Stimulated activated CD4-positive, alpha-beta T cell treated with anti-CD3 and anti-CD28 coated beads, Interleukin-1b, Interleukin-23, amount 100 ng/mL, for 24 hours (primary cell): Measurements from ENCODE around the gene LAMA2.
A peak's percentile ranks its signal among the peaks of the same experiment; 100 is the strongest.

Source experiments
- DNase-seq, 4 experiments: peaks; one replicate each; pipeline ENCODE4 v3.0.0-alpha.2; 2020; ENCODE audit warnings: low read depth in 4 of 4, low spot score in 1 of 4

Gene LAMA2

DNA sequence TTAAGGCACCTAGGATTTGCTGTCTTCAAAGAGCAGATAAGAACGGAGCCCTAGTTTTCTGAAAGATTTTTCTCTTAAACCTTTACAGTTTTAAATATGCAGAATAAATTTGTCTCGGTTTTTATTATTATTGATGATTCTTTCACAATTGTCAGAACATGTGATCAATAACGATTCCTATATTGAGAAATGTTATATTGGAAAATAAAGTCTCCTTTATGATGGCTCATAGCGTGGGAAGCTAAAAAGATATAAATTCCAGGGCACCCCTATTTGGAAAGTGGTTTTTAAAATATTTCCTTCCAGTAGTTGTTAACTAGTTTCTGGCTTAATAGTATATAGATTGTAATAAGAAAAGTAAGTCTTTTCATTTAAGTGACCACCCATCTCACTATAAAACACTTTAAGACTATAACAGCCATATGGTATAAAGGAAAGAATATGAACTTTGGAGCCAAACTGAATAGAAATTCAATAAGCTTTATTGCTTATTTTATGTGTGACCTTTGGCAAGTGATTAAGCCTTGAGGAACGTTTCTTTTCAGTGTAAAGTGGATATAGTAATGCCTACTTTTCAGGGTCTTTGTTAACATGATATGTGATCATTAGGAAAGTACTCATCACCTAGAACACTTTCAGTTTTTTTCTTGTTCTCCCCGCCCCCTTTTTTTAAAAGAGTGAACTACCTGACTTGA lies 369.6 kb downstream of the LAMA2 start:
- DNase-seq = no peak

DNA sequence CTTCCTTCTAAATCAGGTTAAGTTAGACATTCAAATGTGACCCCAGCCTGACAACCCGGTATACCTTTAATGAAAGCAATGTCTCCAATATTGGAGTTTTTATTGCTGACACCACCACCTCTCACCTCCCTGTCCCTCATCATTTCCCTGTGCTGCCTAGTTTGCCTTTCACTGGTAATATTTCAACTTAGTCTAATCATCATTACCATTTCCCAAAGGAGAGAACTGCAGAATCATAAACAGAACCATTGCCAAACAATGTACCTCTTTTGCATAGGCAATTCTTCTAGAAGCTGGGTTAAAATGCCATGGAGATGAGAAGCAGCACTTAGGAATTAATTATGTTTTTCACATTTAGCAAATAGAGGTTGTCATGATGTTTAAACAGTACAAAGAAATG lies 370.3 kb downstream of the LAMA2 start:
- DNase-seq = no peak

DNA sequence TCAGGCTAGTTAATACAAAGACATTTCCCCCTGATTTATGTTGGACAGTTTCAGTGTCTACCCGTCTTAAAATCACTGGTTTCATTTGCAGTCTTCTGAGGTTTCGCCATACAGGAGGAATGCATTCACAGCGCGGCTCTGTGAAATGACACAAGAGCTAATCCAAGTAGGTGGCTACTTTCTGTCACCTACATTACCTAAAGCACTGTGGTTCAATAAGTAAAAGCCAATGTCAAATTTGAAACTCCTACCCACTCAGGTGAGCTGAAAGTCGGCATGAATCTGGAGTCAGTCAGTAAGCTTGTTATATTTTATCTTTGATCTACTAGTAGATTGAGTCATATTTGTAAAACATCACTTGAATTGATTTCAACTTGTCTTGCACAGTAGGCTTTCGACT lies 370.8 kb downstream of the LAMA2 start:
- peak in 1 of 4 experiments; percentile 0 for DNase-seq

DNA sequence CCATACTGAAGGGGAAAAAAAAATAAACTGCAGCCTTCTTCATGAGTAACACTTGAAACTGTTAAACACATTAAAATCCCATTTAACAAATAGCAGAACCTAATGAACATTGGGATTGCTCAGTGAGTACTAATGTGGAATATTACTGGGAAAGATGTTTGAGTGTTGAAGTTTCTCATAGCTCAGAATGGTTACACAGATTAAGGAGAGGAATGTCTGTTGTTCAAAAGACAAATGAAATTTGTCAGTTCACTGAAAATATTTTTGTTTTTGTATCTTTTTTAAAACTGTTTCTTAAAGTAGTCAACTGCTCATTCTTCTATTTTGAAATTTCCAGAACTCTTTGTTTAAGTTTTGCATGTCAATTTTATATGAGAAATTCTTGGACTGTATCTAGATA lies 374.3 kb downstream of the LAMA2 start:
- DNase-seq = no peak

DNA sequence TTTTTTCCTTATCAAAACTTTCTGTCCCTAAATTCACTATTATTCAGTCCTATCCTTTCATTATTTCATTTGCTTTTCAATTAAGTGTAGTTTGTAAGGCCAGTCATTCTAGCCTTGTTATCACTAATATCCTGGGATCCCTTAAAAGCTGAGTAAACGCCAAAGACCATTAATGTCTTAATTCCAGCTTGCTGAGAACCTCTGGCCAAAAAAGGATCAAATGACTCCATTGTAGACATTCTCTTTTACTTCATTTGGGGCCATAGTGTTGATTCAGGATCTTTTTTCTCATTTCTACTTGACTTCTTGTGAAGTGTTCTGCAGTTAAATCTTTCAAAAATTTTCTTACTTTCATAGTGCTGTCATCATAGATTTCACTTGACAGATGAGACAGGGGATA lies 379.7 kb downstream of the LAMA2 start:
- no peak for DNase-seq

DNA sequence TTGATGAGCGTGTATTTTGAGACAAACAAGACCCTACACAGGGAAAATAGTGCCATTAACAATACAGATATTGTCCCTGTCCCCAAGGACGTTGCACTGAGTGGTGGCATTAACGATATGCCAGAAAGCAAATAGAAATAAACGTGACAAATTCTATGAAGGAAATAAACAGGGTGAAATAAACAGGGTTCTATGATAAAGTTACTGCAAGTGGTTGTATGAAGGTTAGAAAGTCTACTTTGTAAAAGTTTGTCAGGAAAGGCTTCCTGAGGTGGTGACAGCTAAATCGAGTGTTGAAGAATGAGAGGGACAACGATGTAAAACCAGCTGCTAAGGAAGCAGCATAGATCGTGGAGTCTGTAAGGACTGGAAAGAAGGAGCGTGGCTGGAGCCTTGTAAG lies 380.2 kb downstream of the LAMA2 start:
- DNase-seq = no peak

DNA sequence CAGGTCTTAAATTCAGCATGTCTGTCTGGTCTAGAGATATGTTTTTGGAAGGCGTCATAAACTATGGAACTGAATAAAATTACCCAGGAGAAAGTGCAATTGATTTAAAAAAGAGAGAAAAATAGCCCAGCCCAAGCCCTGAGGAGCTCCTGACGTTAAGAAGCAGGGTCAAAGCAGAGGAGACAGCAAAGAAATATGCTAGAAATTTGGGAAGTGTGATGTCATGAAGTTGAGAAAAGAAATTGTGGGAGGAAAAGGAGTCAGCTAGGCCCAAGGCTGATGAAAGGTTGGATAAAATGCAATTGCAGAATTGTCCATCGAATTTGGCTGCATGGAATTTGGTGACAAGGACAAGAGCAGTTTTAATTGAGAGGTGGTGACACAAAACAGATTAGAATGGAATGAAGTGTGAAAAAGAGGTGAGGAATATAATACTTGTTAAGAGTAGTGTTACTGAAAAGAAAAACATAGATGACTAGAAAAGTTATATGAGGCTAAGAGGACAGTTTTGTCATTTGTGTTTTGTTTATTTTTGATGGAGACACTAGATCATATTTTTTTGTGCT lies 381.6 kb downstream of the LAMA2 start:
- no peak for DNase-seq

DNA sequence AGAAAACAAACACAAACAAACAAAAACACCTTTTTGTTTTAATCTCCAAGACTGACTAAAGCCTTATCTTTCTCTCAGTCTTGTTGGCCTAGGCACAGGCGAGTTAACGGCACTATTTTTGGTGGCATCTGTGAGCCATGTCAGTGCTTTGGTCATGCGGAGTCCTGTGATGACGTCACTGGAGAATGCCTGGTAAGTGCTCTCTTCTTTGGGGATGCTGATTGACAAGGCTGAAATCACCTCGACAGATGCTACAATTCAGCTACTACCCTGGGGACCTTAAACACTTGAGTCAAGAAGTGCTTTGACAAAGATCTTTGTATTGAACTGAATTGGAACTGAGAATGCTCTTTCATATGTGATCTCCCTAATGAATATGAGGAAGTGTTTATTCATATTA lies 384.1 kb downstream of the LAMA2 start:
- DNase-seq = no peak

DNA sequence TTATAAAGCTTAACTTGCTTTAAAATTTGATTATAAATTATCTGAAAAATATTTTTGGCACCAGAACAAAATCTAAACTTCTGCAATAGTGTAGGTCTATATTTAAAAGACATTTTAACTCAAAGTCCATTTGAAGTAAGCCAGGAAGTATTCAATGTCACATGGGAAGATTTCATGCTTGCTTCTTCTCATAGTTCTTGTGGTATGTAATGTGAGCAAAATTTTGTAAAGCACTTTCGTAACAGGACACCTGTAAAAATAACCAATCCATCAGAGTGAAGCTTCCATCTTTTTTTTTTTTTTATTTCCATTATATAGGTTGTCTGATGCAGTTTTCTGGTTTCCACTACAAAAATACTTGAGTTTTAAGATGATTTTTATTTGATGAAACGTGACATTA lies 386.1 kb downstream of the LAMA2 start:
- DNase-seq = no peak

DNA sequence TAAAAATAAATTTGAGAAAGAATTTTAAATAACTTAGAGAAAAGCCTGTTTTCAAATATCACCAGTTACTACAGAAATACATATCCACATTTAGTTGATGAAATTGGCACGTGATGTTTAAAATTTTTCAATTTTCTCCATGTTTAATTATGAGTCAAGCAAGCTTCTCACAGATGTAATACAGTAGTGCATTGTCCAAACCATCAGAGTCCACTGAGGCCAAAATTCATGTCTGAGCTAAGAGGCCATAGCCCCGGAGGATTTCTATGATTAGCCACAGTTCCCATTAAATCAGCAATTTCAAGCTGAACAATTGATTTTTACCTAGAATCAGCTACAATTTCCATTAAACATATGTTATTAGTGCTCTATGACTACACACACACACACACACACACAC lies 387.0 kb downstream of the LAMA2 start:
- DNase-seq = no peak

DNA sequence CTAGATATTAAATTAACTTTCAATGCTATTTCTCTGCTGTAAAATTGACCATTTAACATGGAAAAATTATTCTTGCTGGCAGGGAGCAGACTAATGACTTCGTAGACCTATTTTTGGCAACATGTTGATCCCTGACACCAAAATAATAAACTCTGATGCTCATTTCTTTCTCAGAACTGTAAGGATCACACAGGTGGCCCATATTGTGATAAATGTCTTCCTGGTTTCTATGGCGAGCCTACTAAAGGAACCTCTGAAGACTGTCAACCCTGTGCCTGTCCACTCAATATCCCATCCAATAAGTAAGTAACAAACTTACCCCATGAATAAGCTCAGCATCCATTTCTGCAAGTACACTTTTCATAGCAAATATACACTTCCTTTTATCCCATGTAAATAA lies 387.5 kb downstream of the LAMA2 start:
- no peak for DNase-seq

DNA sequence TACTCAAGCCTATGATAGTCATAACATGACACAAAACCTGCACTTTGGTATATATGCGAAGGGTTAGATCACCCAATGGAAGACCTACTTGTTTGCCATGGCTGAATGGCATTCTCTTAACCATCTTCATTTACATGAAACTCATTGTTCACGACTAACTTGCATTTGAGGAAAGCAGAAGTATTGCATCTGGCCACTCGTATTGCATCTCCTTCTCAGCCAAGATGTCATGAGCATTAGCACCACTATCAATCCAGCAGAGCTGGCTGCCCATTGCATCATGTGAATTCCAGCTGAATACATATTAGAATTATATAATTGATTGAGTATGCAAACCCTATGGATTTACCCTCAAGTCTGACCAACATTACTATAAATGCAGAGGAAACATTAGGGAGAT lies 390.2 kb downstream of the LAMA2 start:
- DNase-seq = no peak

DNA sequence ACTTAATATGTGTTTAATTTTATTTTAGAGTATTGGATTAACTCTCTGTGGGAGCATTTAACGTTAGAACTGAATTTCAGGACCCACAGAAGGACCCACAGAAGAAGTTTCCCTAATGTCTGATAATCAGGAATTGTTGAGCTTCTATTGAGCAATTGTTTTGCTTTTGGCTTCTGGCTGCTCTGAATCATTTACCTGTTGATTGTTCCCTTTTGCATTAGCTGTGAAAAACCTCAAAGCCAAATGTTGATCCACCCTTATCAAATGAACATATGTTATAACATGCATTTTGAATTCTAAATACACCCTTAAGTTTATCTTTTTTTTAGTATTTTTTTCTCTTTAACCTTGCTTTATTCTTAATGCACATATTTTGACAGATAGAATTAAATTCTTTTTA lies 393.5 kb downstream of the LAMA2 start:
- no peak for DNase-seq

DNA sequence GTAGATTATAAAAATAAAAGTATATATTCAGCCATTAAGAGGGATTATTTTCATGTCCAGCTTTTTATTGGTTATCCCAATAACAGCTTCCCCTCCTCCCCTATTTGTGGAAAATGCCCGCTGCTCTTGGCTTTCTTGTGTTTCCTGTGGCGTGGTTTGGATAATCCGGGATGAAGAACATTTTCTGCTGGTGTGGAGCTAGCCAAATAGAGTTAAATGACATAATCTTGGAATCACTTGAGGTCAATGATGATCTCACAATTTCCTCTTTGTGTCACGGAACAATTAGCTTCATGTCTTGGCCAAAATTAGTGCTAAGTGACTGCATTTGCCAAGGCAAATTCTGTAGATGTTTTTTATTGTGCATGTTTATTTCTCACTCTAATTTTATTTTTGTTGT lies 394.0 kb downstream of the LAMA2 start:
- DNase-seq = no peak

DNA sequence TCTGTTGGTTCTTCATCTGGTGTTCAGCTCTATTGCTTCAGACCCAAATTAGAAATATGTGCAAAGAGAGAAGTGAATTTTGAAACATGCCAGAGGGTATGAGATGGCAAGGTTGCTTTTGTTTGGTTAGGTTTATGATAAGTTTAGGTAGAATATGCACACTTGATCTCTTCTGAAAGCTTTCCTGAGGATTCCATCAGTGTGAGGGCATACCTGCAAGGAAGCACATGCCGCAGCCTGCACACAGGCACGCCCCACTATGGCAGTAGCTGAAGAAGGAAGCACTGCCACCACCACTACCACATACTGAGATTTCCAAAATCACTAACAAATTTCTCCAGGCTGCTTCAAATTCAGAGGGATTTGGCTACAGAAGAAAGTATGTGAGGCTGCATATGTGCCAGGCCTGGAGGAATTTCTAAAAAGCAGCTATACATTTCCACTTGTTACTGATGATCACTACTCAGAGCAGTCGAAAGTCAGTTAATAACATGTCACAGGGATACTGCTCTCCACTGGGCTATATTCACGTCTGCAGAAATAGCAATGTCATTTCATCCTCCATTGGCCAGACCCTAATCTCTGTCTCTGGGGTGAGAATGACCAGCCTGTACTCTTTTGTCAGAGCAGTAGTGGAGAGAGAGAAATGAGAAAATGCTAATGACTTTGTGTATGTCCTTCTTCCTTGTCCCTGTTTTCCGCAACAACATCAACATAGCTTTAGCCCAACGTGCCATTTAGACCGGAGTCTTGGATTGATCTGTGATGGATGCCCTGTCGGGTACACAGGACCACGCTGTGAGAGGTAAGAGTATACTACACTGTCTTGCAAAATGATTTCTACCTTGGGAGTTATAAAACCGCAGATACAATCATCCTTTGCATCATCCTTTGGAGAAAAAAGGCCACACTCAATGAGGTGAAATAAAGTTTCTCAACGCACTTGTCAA lies 396.7 kb downstream of the LAMA2 start:
- no peak for DNase-seq

DNA sequence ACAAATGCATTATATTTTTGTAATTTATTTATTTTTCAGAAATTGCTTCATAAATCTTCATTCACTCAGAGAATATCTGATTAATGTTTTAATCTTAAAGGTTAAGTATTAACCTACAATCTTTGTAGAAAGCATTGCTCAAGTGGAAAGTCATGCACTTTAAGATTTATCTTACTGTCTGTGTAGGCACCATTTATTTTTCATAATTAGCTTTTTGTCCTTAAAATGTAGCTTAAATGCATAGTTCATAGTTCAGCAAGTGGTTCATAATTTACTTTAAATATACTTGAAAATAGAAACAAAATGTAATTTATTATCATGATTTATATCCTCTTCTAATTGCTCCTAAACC lies 397.3 kb downstream of the LAMA2 start:
- DNase-seq = no peak

DNA sequence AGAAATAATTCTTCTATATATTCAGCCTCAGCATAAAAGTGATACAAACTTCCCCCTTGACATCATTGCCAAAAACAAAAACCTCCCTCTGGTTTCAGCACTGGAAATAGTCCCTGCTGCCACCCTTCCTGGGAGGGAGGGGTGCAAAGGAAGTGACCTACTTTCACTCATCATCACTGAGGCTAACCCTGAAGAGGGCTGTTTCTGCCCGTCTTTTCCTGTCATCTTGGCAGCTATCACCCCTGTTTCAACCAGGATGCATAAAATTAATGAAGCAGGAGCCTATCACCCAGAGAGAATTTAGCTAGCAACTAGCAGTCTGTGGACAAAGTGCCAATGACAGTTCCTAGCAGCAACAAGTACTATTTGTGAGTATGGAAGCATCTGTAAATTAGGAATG lies 397.8 kb downstream of the LAMA2 start:
- DNase-seq = peak in 2 of 4 experiments; percentile 7 to 13

DNA sequence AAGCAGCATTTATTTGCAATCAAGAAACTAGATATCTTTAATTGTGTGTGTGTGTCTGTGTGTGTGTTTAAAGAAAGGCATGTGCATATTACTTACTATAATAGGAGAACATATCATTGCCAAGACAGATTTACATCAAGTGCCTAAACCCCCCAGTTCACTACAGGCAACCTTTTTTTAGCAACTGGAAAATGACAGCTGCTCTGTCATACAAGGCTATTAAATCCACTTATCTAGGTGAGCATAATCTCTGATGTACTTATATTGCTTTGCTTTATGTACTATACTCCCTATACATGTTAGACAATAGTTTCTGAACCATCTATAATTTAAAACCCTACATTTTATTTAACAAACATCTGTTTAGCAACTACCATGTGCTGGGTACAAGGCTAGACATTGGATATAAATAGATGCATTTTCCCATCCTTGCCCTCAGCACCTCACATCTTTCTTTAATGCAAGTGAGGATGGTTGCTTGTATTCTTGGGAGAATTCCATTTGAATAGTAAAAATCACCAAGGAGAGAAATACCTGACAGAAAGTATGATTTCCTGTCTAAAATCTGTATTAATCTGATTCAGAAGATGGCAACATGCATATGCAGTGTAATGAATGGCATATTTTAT lies 398.3 kb downstream of the LAMA2 start:
- no peak for DNase-seq

DNA sequence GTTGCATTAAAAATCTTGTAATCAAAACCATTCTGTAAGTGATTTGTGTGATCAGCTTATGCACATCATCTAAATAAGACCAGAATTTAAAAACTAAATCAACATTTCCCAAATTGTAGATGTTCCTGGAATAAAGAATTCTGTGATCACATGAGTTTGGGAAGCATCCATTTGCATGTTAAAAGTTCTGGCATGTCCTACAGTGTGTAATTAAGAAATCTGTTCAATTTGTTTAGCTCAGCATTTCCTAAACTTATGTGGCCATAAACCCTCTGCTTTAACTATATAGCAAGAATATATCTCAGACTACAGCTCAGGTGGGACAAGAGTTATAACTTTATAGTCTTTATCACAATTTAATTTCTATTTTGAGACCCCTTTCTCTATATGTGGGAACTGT lies 399.1 kb downstream of the LAMA2 start:
- DNase-seq = no peak

DNA sequence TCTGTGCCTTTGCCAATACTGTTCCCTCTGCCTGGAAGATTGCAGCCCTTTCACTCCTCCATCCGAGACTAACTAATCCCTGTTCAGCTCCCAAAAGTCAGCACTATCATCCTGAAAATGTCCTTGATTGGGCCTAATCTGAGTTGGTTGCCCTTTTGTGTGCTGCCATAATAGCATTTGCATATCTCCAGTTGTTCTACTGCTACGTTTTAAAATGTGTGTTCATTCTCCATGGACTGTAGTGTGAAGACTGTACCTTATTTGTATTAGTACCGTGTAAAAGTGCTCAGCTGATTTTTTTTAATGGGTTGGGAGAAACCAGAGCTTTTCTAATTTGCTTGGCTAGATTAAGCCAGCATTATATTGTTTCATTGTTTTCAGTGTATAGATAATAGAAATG lies 401.3 kb downstream of the LAMA2 start:
- no peak for DNase-seq

DNA sequence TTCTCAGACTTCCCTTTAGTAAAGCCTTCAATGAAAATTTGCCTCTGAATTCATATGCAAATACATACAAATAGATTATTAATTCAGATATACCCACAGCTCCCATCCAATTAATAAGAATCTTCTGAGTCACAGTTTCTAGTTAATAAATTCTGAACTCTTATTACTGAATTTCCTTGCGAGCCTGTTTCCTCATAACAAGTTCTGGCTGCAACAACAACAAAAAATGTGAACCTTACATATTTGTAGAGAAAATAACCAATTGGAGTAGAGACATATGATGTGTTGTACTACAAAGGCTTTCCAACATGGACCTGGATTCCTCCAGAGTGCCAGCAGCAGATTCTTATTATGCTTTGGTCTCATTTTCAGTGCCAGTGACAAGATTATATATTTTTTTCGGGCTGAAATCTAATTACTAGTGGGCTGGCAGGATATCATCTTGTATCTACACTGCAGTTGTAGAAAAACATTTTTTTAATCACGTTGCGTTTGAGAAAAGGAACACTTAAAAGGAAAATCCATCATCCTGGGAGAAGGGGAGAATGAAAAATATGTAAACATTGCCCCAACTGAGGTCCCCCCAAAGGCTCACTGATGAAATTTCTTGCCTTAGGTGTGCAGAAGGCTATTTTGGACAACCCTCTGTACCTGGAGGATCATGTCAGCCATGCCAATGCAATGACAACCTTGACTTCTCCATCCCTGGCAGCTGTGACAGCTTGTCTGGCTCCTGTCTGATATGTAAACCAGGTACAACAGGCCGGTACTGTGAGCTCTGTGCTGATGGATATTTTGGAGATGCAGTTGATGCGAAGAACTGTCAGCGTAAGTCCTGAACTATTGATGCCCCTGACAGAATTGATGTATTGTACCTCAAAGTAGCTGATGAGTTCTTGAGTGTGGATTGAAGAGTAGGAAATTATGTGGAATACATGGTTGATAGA lies 404.6 kb downstream of the LAMA2 start:
- DNase-seq = no peak
